Measurements from ENCODE around the gene ORC3.

DNA sequence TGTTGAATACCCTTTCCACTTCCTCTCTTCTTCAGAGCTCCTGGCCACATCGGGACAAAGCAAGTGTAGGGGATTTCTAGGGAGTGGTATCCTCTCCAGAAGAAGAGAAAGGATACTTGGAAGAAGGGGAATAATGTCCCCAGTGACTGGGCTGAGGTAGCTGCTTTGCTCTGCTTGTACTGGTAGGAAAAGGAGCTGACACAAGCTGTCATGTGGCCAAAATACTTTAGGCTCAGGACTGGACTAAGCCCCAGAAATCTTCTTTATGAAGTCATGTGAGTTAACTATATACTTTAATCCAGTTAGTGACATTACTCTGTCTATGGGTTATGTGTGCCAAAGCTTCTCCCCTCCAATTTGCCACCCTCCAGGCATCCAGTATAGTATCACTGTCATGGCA is 71.6 kb downstream of the ORC3 start:
- TF ChIP-seq RAD21 (IDR thresholded peaks at IDR 0.05; ENCODE audit: low read length) = no peak
- no peak for TF ChIP-seq MXI1 (IDR thresholded peaks at IDR 0.05; ENCODE audit: borderline replicate concordance, low read depth, low read length)
- TF ChIP-seq, protein P1, sequence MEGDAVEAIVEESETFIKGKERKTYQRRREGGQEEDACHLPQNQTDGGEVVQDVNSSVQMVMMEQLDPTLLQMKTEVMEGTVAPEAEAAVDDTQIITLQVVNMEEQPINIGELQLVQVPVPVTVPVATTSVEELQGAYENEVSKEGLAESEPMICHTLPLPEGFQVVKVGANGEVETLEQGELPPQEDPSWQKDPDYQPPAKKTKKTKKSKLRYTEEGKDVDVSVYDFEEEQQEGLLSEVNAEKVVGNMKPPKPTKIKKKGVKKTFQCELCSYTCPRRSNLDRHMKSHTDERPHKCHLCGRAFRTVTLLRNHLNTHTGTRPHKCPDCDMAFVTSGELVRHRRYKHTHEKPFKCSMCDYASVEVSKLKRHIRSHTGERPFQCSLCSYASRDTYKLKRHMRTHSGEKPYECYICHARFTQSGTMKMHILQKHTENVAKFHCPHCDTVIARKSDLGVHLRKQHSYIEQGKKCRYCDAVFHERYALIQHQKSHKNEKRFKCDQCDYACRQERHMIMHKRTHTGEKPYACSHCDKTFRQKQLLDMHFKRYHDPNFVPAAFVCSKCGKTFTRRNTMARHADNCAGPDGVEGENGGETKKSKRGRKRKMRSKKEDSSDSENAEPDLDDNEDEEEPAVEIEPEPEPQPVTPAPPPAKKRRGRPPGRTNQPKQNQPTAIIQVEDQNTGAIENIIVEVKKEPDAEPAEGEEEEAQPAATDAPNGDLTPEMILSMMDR (conservative IDR thresholded peaks at IDR 0.05; ENCODE audit: low read depth, low read length) = no peak
- no peak for TF ChIP-seq POLR2A (IDR thresholded peaks at IDR 0.05; ENCODE audit: low read depth, low read length)
- TF ChIP-seq BHLHE40 (IDR thresholded peaks at IDR 0.05; ENCODE audit: low read depth, low read length) = no peak
- no peak for TF ChIP-seq RFX5 (IDR thresholded peaks at IDR 0.05; ENCODE audit: low read depth, low read length)
- no peak for TF ChIP-seq CEBPB (IDR thresholded peaks at IDR 0.05; ENCODE audit: low read depth, low read length)

Measured in IMR-90 (cell line).